ENCODE measurements around the gene BRME1.

BRME1 gene

GRCh38 chr19:13887018-13887436 lies 18.9 kb downstream of the BRME1 start:
- DNase-seq (ENCODE audit: low read depth): no peak

- no peak for DNase-seq (ENCODE audit: low read depth)
Observed at GRCh38 chr19:13885826-13886365, 20.0 kb downstream of the BRME1 start.

GRCh38 chr19:13884726-13885591 lies 21.0 kb downstream of the BRME1 start:
- DNase-seq (ENCODE audit: low read depth): no peak

- DNase-seq (ENCODE audit: low read depth): peak; percentile 26
Observed at GRCh38 chr19:13883516-13884064, 22.3 kb downstream of the BRME1 start.

- no peak for DNase-seq (ENCODE audit: low read depth)
Observed at GRCh38 chr19:13882836-13883235, 23.1 kb downstream of the BRME1 start.

- DNase-seq (ENCODE audit: low read depth): no peak
Observed at GRCh38 chr19:13882419-13882795, 23.5 kb downstream of the BRME1 start.

GRCh38 chr19:13881692-13882418 lies 24.1 kb downstream of the BRME1 start:
- DNase-seq (ENCODE audit: low read depth): peak; percentile 75

- peak; percentile 40 for DNase-seq (ENCODE audit: low read depth)
Observed at GRCh38 chr19:13881251-13881691, 24.6 kb downstream of the BRME1 start.

- peak; percentile 96 for DNase-seq (ENCODE audit: low read depth)
Observed at GRCh38 chr19:13880059-13881043, 25.6 kb downstream of the BRME1 start.

GRCh38 chr19:13877303-13877702 lies 28.6 kb downstream of the BRME1 start:
- DNase-seq (ENCODE audit: low read depth): no peak

- no peak for DNase-seq (ENCODE audit: low read depth)
Observed at GRCh38 chr19:13876834-13877233, 29.1 kb downstream of the BRME1 start, which contains the start of gene NANOS3. TSS of gene NANOS3 (plus strand) at chr19:13877134. CDS start at chr19:13877249, 115 bp downstream.

GRCh38 chr19:13875824-13876223 lies 30.1 kb downstream of the BRME1 start:
- no peak for DNase-seq (ENCODE audit: low read depth)

GRCh38 chr19:13873834-13874515 lies 31.9 kb downstream of the BRME1 start:
- peak; percentile 54 for DNase-seq (ENCODE audit: low read depth)

GRCh38 chr19:13872695-13873389 lies 33.1 kb downstream of the BRME1 start:
- no peak for DNase-seq (ENCODE audit: low read depth)

GRCh38 chr19:13872339-13872694 lies 33.6 kb downstream of the BRME1 start:
- no peak for DNase-seq (ENCODE audit: low read depth)

GRCh38 chr19:13870873-13871272 lies 35.0 kb downstream of the BRME1 start:
- DNase-seq (ENCODE audit: low read depth): no peak

- no peak for DNase-seq (ENCODE audit: low read depth)
Observed at GRCh38 chr19:13869281-13869680, 36.6 kb downstream of the BRME1 start.

GRCh38 chr19:13868663-13869062 lies 37.3 kb downstream of the BRME1 start:
- no peak for DNase-seq (ENCODE audit: low read depth)

- no peak for DNase-seq (ENCODE audit: low read depth)
Observed at GRCh38 chr19:13866463-13867046, 39.4 kb downstream of the BRME1 start.

Measured in EH (cell line).